Urothelium cell line (cell line): Measurements from ENCODE around the gene GPATCH2L.

Experiments
- DNase-seq: peaks from one replicate; pipeline ENCODE4 v3.0.0; 2011; ENCODE audit warnings: low spot score, mixed read lengths
- FAIRE-seq: peaks from 2 replicates; lab custom pipeline; 2011; peaks lifted over from hg19 to GRCh38; lab: Jason Lieb, UNC

GPATCH2L gene

GRCh38 chr14:76195003-76195402 is 43.3 kb downstream of the GPATCH2L start:
- DNase-seq (no peak), FAIRE-seq (no peak)

- FAIRE-seq (no peak), DNase-seq (no peak)
Measured at GRCh38 chr14:76196980-76197695, 45.4 kb downstream of the GPATCH2L start.

- no peak for DNase-seq
Measured at GRCh38 chr14:76201162-76201561, 49.4 kb downstream of the GPATCH2L start.

GRCh38 chr14:76203086-76204001 is 51.6 kb downstream of the GPATCH2L start:
- no peak for FAIRE-seq
- peak; percentile 32 for DNase-seq

More at GRCh38 chr14:76201162-76201561, 49.4 kb downstream of the GPATCH2L start:
- no peak for FAIRE-seq

GRCh38 chr14:76204461-76205230 is 52.9 kb downstream of the GPATCH2L start:
- DNase-seq, result no peak
- FAIRE-seq, result no peak

- no peak for FAIRE-seq
- DNase-seq, result no peak
Measured at GRCh38 chr14:76205708-76206107, 54.0 kb downstream of the GPATCH2L start.

GRCh38 chr14:76208340-76208739 is 56.6 kb downstream of the GPATCH2L start:
- FAIRE-seq (no peak), DNase-seq (no peak)

- FAIRE-seq (no peak), DNase-seq (no peak)
Measured at GRCh38 chr14:76212242-76212641, 60.5 kb downstream of the GPATCH2L start.

- FAIRE-seq (no peak), DNase-seq (no peak)
Measured at GRCh38 chr14:76217179-76217578, 65.5 kb downstream of the GPATCH2L start.

GRCh38 chr14:76218662-76219061 is 66.9 kb downstream of the GPATCH2L start:
- DNase-seq (no peak), FAIRE-seq (no peak)

- no peak for FAIRE-seq
- no peak for DNase-seq
Measured at GRCh38 chr14:76219873-76220272, 68.2 kb downstream of the GPATCH2L start.

GRCh38 chr14:76227450-76228050 is 75.8 kb downstream of the GPATCH2L start:
- FAIRE-seq (no peak), DNase-seq (no peak)

- FAIRE-seq (no peak), DNase-seq (no peak)
Measured at GRCh38 chr14:76228138-76228537, 76.4 kb downstream of the GPATCH2L start.

- DNase-seq, result no peak
- no peak for FAIRE-seq
Measured at GRCh38 chr14:76232800-76233199, 81.1 kb downstream of the GPATCH2L start.

GRCh38 chr14:76235628-76236027 is 83.9 kb downstream of the GPATCH2L start:
- no peak for DNase-seq
- no peak for FAIRE-seq

GRCh38 chr14:76236172-76237130 is 84.7 kb downstream of the GPATCH2L start:
- FAIRE-seq (no peak), DNase-seq (no peak)

GRCh38 chr14:76237349-76237990 is 85.7 kb downstream of the GPATCH2L start:
- DNase-seq, result no peak
- no peak for FAIRE-seq

GRCh38 chr14:76245097-76245496 is 93.4 kb downstream of the GPATCH2L start:
- FAIRE-seq (no peak), DNase-seq (peak; percentile 15)

GRCh38 chr14:76250302-76250701 is 98.6 kb downstream of the GPATCH2L start:
- FAIRE-seq (no peak), DNase-seq (no peak)
